Stimulated activated CD8-positive, alpha-beta memory T cell treated with anti-CD3 and anti-CD28 coated beads, Interleukin-2, amount 100 ng/mL, for 1 hour (primary cell): ENCODE measurements around the gene CREB5.

Experiments
- DNase-seq, 2 donors: peaks; one replicate each; pipeline ENCODE4 v3.0.0-alpha.2; 2020; ENCODE audit warnings: low read depth in 2 of 2

Gene CREB5

DNA sequence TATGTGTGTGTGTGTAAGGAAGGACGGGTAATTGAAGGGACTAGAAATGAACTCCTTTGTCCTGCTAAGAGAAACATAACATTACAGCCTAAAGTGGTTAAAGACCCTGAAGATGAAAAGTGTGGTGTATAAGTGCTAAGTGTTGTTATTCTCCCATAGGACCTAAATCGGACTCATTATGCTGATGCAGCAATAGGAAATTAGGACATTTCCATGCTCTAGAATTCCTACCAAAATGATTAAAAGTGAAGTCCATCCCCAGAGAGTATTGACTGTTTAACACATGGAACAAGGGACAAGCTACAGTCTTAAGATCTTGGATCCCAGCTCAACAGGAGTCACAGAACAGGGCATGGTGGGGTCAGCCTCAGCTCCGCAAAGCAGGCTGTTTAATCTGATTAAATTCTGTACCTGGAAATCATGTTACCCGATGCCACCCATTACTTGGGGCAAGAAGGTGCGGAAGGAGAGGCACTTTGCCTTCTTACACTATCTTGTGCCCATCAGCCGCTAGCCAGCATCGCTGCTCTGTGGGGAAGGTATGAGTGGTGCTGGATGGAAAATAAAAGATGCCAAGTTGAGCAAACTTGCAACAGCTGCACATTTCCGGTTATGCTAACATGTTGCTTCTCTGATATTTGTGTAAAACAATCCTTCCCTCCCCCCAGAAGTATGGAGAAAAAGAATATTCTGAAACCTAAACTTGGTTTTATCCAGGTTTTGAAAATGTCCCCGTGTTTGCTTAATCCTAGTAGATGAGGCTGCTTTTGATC lies 100.5 kb downstream of the CREB5 start:
- DNase-seq: no peak

DNA sequence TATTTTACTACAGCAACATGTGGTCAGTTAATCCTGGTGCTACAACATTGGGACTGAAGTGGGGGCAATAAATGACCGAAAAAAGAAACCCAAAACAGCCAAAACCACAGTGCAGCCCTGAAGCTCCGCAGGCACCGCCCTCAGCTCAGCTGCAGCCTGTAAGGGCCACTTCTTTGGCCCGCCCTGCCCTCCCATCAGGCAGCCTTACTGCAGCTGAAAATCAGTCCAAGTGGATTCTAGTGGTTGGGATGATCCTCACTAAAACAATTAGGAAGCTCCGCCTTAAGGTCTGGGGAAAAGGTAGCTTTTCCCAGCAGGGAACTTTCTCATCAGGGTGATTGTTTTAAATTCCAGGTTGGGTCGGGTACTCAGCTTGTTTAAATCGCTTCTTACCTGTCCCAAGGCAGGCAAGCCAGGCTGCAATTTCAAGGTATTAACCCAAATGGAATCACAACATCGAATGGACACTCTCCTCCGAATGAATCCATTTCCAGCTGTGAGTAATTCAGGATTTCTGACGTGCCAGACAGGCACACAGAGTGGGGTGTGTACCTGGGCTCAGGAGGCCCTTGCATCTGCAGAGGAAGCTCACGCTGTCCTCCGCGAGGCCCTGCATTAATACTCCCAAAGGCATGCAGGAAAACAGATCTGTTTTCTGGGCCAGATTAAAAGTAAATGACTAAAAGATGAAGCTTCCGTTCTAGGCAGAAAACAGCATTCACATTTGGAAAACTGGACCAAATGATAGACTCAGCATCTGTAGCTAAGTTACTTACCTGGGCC lies 104.3 kb downstream of the CREB5 start:
- no peak for DNase-seq

DNA sequence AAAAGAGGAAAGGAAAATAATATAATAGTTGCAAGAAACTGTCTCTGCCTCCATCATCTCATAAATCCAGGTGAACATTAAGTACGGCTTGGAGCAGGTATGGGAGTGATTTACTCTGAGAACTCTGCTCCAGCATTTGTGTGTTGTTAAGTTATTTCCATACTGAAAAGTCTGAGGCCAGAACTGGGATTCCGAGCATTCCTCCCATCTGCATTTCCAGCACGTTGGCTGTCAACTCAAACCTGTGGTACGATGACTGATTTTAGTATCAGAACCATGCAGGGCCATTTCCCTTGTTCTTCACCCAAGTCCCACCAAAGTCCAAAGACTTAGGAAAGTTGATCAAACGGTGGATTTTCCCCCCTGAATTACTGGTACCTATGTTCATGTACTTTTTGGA lies 104.9 kb downstream of the CREB5 start:
- DNase-seq: no peak

DNA sequence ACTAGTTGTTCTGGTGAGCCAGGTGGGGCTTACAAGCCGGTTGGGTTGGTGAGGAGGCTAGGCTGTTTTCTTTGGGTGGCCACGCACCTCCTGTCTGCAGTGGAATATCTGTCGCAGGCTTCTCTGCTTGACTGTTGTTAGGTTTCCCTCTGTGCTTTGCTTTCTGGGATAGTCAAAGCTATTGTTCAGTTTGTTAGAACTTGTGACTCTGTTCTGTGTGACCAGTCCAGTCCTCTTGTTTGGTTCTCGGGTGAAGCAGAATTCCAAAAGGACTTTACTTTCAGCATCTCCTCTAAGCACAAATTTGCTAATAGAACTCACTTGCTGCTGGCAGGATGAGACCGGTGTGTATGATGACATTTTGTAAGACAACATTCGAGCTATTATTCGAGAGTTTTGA lies 105.3 kb downstream of the CREB5 start:
- no peak for DNase-seq

DNA sequence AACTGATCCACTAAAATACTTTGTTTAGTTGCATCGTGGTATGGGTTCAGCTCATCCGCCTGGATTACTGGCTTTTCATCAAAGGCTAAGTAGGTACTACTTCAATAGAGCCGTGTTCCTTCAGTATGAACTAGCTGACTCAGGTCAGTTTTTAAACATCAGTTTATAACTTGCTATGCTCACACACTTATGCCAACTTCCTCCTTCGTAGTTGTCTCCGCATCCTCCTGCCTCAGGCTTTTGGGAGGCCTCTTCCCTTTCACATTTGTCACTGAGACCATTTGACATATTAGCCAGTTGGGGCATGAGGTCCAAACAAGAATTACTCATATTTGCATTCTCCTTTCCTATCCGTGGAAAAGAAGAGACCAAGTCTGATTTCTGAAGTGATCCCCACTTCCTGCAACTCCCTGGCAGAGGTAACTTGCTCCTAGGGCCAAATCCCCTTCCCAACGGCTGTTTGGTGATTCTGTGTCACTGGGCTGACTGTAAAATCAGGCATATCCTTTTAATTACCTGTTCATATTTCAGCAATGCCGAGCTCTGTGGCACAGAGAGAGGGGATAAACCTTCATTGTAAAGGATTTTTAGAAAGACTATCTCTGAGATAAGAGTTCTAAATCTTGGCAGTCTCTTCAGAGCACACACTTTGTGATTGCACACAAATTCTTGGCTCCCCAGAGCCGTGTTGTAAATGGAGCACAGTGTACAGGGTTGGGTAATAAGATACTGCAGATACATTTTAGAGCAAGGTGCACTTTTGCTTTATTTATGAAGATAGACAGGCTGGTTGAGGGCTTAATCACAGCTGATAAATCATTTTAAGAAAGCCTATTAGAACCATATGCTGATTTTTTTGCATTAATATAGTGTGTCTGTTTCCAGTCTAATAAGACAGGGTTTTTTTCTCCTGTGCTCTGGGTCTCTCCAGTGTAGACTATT lies 108.0 kb downstream of the CREB5 start:
- DNase-seq: no peak

DNA sequence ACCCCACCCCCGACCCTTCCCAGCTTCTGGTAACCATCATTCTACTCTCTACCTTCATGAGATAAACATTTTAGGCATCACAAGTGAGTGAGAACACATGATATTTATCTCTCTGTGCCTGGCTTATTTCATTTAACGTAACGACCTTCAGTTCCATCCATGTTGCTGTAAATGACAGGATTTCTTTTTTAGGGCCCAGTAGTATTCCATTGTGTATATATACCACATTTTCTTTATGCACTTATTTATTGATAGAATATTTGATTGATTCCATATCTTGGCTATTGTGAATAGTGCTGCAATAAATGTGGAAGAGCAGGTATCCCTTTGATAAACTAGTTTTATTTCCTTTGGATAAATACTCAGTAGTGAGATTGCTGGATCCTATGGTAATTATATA lies 112.7 kb downstream of the CREB5 start:
- no peak for DNase-seq

DNA sequence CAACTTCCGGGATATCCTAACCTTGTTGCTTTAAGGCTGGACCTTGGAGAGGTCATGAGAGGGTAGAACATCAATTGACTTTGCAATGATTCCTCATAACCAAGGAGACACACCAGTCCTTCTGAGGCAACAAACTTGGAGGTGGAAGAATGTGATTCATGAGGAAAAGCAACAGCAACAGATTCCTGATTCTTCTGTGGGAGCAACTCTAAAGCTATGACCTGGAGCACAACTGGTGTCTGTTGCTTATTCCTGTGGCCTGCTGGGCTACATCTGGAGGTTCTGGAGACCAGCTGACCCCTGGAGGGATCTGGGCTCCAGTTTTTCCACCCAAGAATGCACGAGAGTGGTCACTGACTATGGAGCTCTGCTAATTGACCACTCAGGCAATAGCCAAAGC lies 116.6 kb downstream of the CREB5 start:
- no peak for DNase-seq

DNA sequence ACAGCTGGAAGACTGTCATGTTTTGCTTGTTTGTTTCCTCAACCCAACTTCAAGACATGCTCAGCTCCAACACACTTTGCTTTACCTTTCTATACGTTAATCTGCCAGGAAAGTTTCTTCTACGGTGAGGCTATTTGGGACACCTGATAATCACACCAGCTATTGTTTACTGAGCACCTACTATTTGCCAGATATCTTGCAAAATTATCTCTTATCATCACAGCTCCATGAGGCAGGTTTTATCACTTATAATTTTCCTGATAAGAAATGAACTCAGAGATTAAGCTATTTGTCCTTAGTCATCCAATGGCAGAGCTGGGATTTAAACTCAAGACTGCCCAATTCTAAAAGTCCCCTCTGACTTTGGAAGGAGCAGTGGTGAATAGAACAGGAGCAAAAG lies 117.4 kb downstream of the CREB5 start:
- DNase-seq: no peak

DNA sequence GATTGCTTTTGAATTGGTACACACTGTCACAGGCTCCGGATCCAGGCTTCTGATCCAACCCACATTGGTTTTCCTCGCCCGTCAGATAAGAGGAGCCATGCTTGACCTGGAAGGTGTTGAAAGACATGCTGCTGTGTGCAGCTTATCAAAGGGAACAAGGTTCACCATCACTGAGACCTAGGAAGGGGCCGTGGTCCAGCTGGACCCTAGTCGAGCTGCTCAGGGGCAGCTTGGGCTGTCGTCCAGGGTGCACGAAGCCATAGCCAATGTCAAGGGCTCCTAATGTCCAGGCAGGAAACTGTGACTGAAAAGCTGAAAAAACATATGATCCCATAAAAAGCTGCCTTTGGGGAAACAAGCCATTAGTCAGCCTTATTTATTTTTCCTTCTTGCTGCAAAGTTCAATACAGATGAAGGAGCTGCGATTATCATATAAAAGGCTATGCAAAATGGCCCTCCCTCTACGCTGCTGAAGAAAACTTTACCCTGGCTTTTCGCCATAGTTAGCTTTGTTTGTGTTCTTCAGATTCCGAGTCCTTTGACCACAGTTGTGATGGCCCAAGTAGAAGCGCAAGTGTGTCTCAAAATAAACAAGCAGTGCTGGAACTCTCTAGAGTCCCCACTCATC lies 118.0 kb downstream of the CREB5 start:
- DNase-seq: no peak

DNA sequence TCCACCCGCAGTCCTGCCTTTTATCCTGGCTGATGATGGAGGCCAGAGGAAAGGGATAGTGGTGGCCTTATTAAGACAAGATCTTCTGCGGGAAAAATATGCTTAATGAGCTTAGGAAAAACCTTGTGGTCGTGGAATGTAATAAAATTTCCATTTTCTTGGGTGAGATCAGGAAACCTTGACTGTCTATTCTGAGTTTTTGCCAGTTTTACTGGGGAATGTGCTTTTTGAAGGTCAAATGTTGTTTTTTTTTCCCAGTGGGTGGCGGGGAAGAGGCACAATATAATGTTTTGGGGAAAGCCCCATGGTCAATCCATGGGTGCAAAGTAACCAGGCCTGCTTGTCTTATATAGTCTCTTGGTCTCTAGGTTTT lies 118.5 kb downstream of the CREB5 start:
- no peak for DNase-seq

DNA sequence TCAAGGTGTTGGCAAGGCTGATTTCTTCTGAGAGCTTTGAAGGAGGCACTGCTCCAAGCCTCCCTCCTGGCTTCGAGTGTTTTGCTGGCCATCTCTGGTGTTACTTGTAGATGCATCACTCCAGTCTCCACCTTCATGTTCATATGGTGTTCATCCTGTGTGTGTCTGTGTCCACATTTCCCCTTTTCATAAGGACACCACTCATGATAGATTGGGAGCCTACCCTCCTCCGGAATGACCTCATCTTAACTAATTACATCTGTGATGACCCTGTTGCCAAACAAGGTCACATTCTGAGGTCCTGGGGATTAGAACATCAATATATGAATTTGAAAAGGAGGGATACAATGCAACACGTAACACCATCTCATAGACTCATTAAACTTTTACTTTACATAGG lies 119.0 kb downstream of the CREB5 start:
- DNase-seq: no peak

DNA sequence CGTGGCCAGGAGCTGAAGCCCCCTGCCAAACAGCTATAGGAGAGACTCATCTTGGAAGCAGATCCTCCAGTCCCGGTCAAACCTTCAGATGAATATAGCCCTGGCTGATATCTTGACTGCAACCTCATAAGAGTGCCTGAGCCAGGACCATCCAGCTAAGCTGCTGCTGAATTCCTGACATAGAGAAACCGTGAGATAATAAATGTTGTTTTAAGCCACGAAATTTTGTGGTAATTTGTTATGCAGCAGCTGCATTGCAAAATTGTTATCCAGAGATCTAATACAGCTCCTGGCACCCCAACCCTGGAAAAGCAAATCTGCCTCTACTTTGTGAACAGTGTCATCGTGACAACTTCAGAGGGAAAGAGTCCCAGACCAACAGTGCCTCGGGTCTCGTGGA lies 119.9 kb downstream of the CREB5 start:
- no peak for DNase-seq

DNA sequence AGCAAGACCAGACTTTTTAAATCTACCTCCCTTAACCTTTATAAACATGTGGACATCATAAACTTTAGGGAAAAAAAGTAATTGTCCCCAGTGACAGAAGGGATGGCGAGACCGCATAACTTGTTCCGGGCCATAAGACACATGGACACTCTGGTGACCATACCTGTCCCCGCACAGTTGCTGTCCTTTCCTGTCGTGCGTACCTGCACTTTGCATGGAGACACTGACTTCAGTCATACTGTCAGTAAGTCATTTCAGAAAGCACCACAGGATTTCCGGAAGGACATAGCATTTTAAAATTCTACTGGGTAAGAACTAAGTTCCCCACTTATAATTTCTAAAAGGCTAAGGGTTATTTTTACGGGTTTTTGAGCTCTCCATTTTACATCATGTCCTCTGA lies 120.9 kb downstream of the CREB5 start:
- DNase-seq: no peak

DNA sequence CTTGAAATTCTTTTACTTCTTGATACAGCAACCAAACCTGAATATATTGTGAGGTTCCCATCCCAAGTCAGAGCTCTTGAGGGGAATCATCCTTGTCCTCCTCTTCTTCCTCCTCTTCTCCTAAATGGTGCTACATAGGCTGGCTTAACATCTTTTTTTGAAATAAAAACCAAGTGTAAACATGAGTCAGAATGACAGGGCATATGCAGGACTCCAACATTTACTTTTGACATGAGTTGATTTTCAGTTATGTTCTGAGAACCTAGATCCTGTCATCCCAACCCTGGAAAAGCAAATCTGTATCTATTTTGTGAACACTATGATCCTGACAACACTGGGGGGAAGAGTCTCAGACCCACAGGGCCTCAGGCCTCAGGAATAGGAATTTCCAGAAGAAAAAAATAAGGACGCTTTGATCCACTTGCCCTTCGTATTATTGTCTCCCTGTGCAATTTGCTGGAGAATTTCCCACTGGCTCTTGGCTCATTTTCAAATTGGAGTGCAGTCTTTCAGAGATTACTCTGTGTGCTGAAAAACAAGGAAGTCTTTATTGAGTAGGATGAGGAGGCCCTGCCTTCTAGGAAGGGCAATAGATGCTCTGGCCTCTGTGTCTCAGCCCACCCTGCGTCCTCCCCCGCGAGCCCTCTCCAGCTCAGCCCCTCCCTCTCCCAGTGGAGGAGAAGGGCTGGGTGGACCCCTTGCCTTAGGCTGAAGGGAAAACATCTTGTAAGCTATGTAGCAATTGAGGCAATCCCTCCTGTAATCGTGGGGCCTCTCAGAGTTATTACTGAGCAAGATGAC lies 121.6 kb downstream of the CREB5 start:
- DNase-seq: no peak

DNA sequence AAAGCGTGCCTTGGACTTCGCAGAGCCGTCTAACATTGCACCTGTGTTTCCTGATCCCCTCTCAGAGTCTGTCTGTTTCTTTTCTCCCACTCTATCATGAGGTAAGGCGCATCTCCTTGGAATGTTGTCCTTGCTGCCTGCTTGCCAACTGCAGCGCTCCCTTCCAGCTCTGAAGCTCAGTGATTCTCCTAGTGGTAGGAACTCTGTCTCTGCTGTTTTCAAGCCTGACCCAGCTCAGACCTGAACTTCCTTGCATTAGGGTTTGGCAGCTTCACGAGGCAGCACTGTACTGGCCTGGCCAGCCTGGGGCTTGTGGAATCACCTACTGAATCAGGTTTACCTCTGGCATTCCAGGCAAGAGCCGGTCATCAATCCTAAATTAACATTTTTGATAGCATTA lies 123.9 kb downstream of the CREB5 start:
- no peak for DNase-seq

DNA sequence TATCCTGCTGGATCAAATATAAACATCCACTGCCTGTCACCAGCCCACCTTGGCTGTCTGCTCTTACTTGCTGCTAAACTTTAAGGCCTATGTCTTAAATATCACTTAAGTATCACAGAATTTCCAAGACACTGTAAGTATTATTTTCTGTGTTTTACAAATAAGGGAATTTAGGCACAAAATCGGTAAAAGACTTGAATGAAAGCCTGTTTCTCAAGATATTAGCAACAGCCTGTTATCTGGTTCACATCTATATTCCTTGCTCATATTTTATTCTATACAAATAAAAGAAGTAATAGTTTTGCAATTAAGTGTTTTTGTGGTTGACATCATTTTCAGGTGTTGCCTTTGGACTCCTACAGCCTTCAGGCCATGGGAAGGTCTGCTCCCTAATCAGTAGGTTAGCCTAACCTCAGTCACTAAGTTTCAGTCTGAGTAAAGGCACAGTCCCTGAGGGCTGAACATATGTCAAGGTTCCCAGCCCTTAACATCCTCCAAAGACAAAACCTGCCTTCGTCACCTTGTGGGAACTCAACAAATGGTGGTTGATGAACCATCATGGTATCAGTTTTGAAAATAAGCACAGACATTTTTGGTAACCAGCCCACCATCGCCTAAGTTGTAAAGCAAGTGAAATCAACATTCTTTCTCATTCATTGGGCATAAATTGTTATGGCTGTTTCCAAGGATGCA lies 127.1 kb downstream of the CREB5 start:
- no peak for DNase-seq

DNA sequence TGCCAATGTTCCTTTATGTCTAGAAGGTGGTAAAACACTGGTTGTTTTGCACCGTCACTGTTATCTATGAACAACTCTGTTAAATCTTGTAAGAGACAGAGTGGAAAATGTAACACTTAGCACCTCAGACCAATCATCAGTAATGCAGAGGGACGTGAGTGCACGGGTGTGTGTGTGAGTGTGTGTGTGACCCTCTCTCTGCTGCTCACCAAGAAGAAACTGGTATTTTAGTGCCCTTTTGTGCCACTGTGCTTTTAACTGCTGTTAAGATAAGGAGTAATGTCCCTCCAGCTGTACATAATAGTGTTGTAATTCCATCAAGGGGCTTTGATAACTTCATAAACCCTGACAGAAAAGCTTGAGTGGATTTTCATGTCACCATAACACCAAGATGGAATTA lies 130.1 kb downstream of the CREB5 start:
- DNase-seq: no peak

DNA sequence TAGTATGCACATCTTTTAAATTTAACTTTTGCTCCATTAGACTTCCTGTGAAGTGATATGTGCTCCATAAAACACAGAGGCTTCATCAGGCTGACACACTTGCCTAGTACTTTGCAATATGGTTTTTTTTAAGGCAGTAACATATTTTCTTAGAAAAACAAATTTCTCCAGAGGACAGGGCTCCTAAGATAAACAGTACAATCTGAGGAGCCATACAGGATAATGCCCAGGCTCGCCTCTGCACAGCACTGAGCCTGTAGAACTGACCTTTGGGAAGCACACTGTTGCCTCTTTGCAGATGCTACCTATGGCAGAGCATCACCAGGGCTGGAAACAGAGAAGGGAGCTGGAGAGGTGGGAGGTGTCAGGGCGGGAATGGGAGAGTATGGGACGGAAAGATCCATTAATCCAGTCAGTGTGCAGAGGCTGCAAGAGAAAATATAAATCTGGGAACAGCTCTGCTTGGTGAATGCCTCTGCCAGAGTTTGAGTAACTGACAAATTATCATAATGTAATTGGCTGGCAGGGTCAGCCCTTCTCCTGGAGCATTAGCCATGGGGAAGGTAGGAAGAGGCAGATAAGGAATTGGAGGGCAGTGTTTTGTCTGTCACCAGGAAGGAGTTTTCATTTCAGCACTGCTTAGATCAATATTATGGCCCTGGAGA lies 132.3 kb downstream of the CREB5 start:
- DNase-seq: no peak

DNA sequence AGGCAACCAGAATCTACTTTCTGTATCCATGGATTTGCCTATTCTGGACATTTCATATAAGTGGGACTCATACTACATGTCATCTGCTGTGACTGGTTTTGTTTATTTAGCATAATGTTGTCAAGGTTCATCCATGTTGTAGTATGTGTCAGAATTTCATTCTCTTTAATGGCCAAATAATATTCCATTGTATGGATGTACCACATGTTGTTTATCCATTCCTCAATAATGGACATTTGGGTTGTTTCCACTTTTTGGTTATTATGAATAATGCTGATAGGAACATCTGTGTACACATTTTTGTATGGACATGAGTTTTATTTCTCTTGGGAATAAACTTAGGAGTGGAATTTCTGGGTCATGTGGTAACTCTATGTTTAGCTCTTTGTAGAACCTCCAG lies 133.7 kb downstream of the CREB5 start:
- DNase-seq: no peak

DNA sequence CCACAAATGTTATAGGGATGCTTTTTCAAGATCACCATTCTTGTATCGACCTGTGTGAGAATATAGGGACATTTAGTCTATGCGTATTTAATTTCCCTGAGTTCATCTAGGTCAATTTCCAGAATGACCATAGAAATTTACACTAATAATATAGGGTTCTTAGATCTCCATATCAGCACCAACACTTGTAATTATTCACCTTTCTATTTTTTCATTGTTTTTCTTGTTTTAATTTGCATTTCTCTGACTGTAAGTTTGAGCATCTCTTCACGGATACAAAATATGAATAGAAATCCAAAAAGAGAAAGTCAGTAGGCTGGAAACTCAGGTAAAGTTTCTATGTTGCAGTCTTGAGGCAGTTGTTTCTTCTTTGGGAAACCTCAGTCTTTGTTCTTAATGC lies 134.8 kb downstream of the CREB5 start:
- DNase-seq: no peak
